Measurements from ENCODE around the gene TUBGCP3. TPM values are rescaled to one million over a fixed set of nuclear protein-coding genes. Genes with fewer than 3 reads are reported as not detected.

TUBGCP3 gene
- polyA plus RNA-seq, 1 donor from 2014 or later = 20.3 TPM

DNA sequence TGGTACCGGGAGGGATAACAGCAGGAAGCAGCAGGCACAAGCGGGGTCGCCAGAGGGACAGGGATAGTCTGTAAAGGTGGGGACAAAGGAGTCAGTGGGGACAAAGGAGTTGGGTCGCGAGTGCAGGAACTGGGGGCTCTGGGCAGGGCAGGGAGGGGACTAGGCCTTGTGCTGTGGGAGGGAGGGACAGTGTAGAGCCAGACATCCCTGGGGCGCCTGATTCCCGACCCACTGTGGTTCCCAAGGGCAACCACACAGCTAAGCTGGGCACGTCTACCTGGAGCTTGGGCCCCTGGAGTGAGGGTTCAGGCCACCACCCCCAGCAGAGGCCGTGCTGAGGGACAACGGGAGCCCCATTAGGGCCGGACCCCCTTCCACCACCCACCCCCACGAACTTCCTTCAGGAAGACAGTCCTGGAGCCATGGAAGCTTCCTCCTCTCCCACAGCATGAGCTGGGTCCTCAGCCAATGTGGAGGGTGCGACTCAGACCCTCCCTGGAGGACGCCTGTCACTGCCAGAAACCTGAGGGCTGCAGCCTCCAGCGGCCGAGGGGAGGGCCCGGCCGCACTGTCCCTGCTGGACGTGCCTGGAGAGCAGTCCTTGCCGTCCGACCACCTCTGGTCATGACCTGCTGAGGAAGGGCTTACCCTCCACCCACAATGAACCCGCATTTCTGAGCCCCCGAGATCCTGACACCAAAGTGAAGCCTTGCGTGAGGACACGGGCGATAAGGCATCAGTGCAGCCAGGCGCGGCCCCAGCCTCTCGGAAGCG is 133.9 kb downstream of the TUBGCP3 start:
- Histone ChIP-seq H3K36me3 (ENCODE audit: insufficient read depth, low read length) (no peaks in the 10 kb centered on the region), H3F3A (ENCODE audit: insufficient read depth, low read length, poor library complexity, severe bottlenecking) (no peaks in the 10 kb centered on the region), H3K9ac (ENCODE audit: low read length) (no peak overlapping the region), H3K27ac (ENCODE audit: low read length) (no peak overlapping the region), H3K9me2 (ENCODE audit: insufficient read depth, low read length) (no peaks in the 10 kb centered on the region), H2AFZ (ENCODE audit: low read depth, low read length) (no peak overlapping the region), H3K79me2 (replicated peaks; ENCODE audit: insufficient read depth, low read length) (no peaks in the 10 kb centered on the region), H3K9me3 (ENCODE audit: low read length) (no peaks in the 10 kb centered on the region), H3K4me3 (ENCODE audit: low read length) (no peak overlapping the region), H4K20me1 (ENCODE audit: insufficient read depth) (no peaks in the 10 kb centered on the region), H3K4me2 (ENCODE audit: low read length) (no peak overlapping the region), H3K27me3 (ENCODE audit: insufficient read depth, low read depth, low read length) (no peaks in the 10 kb centered on the region)
- TF ChIP-seq RAD21 (conservative IDR thresholded peaks at IDR 0.05) (no peak), SMC3 (conservative IDR thresholded peaks at IDR 0.05; ENCODE audit: poor library complexity) (no peak), TAF1 (IDR thresholded peaks at IDR 0.05; ENCODE audit: low read depth) (no peak), POLR2AphosphoS5 (IDR thresholded peaks at IDR 0.05) (no peak), MXI1 (conservative IDR thresholded peaks at IDR 0.05; ENCODE audit: poor library complexity, severe bottlenecking) (no peak), EZH2 (IDR thresholded peaks at IDR 0.05; ENCODE audit: borderline replicate concordance, insufficient read depth, low read length, poor library complexity, severe bottlenecking) (no peak), CTCF (IDR thresholded peaks at IDR 0.05; ENCODE audit: poor library complexity, severe bottlenecking) (no peak), EP300 (conservative IDR thresholded peaks at IDR 0.05; ENCODE audit: poor library complexity, severe bottlenecking) (no peak)
- TF ChIP-seq, protein P1, sequence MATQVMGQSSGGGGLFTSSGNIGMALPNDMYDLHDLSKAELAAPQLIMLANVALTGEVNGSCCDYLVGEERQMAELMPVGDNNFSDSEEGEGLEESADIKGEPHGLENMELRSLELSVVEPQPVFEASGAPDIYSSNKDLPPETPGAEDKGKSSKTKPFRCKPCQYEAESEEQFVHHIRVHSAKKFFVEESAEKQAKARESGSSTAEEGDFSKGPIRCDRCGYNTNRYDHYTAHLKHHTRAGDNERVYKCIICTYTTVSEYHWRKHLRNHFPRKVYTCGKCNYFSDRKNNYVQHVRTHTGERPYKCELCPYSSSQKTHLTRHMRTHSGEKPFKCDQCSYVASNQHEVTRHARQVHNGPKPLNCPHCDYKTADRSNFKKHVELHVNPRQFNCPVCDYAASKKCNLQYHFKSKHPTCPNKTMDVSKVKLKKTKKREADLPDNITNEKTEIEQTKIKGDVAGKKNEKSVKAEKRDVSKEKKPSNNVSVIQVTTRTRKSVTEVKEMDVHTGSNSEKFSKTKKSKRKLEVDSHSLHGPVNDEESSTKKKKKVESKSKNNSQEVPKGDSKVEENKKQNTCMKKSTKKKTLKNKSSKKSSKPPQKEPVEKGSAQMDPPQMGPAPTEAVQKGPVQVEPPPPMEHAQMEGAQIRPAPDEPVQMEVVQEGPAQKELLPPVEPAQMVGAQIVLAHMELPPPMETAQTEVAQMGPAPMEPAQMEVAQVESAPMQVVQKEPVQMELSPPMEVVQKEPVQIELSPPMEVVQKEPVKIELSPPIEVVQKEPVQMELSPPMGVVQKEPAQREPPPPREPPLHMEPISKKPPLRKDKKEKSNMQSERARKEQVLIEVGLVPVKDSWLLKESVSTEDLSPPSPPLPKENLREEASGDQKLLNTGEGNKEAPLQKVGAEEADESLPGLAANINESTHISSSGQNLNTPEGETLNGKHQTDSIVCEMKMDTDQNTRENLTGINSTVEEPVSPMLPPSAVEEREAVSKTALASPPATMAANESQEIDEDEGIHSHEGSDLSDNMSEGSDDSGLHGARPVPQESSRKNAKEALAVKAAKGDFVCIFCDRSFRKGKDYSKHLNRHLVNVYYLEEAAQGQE (IDR thresholded peaks at IDR 0.05; ENCODE audit: borderline replicate concordance) = no peak

GRCh38 chr13:112453207-112453829 is 134.6 kb downstream of the TUBGCP3 start:
- Histone ChIP-seq H4K20me1 (ENCODE audit: insufficient read depth) (no peaks in the 10 kb centered on the region), H3K9me3 (ENCODE audit: low read length) (no peaks in the 10 kb centered on the region), H3K79me2 (replicated peaks; ENCODE audit: insufficient read depth, low read length) (no peaks in the 10 kb centered on the region), H3K36me3 (ENCODE audit: insufficient read depth, low read length) (no peaks in the 10 kb centered on the region), H3K9ac (ENCODE audit: low read length) (no peak overlapping the region), H3F3A (ENCODE audit: insufficient read depth, low read length, poor library complexity, severe bottlenecking) (no peaks in the 10 kb centered on the region), H3K4me2 (ENCODE audit: low read length) (no peak overlapping the region), H3K27ac (ENCODE audit: low read length) (no peak overlapping the region), H3K4me3 (ENCODE audit: low read length) (no peak overlapping the region), H3K27me3 (ENCODE audit: insufficient read depth, low read depth, low read length) (no peaks in the 10 kb centered on the region), H3K9me2 (ENCODE audit: insufficient read depth, low read length) (no peaks in the 10 kb centered on the region), H2AFZ (ENCODE audit: low read depth, low read length) (no peak overlapping the region)
- TF ChIP-seq MXI1 (conservative IDR thresholded peaks at IDR 0.05; ENCODE audit: poor library complexity, severe bottlenecking) (no peak), EP300 (conservative IDR thresholded peaks at IDR 0.05; ENCODE audit: poor library complexity, severe bottlenecking) (no peak), EZH2 (IDR thresholded peaks at IDR 0.05; ENCODE audit: borderline replicate concordance, insufficient read depth, low read length, poor library complexity, severe bottlenecking) (no peak), POLR2AphosphoS5 (IDR thresholded peaks at IDR 0.05) (no peak), TAF1 (IDR thresholded peaks at IDR 0.05; ENCODE audit: low read depth) (no peak), CTCF (IDR thresholded peaks at IDR 0.05; ENCODE audit: poor library complexity, severe bottlenecking) (no peak), RAD21 (conservative IDR thresholded peaks at IDR 0.05) (no peak), SMC3 (conservative IDR thresholded peaks at IDR 0.05; ENCODE audit: poor library complexity) (no peak)
- TF ChIP-seq, protein P1 (IDR thresholded peaks at IDR 0.05; ENCODE audit: borderline replicate concordance) = no peak
